Activated T-cell treated with anti-CD3 and anti-CD28 coated beads, Interleukin-2, amount 50 U/mL, for 48 hours (primary cell): ENCODE results near the gene FOXO6.

Experiments used
- DNase-seq, 2 experiments: peaks; one replicate each; pipeline ENCODE4 v3.0.0-alpha.2; 2020

FOXO6 gene

DNA sequence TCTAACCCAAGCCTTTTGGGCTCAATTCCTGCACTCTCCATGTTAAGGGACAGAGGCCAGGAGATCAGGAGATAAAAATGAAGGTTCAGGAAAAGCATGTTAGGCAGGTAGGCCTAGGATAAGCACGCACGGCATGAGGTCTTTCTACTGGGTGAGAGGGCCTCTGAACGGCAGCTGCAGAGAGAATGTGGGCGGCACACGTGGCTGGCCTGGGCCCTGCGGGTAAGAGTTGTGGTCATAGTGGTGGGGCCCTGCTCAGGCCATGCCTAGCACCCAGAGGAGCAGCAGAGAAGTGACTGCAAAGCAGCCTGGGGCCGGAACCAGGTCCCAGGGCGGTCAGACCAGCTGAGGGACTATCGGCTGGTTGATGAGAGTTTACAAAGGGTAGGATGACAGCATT lies 7.5 kb upstream of the FOXO6 start:
- peak in 1 of 2 experiments; percentile 10 for DNase-seq

DNA sequence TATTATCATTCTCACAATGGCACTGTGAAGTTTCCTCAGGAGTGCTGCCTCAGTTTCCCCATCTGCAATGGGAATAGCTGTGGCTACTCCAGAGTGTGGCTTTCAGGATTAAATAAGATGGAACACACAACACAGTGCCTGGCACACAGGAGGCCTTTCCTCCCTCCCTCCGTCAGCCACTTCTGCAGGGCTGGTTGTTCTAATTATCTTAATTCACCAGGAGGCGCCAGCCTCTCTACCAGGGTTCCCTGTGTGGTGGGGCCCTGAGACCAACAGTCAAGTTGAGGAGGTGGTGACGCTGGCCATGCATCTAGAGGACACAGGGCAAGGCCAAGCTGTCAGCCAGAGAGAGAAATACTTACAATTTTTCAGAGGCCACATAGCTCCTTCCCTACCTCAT lies 6.3 kb upstream of the FOXO6 start:
- DNase-seq: peak in 1 of 2 experiments; percentile 15

DNA sequence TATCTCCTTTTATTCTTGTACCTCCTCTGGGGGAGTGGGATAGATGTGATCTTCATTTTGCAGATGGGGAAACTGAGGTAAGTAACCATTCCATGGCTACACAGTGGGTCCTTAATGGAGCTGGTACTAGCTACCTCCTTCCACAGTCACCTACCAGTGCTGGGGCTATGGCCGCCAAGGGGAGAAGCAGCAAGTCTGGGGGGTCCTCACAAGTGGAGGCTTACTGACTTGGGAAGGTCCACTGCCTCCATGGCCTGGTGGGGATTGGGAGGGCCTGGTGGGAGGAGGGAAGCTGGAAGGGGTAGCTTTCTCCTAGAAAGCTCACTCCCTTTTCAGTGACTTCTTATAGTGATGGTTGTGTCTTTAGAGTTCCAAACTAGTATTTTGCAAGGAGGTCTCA lies 5.9 kb upstream of the FOXO6 start:
- no peak for DNase-seq

DNA sequence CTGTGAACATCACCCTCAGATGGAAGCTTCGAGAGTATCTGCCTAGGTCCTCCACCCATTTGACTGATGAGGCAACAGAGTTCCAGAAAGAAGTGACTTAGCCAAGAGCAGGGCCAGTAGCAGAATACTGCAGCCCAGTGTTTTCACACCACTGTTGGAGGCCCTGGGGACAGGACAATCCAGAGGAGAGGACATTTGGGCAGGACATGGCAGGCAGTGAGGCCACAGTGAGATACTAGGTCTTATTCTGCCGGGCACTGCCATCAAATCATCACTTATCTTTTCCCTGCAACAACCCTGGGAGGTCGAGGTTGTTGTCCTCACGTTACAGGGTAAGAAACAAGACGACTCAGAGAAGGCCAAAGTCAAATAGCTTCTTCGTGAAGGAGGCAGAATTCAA lies 5.5 kb upstream of the FOXO6 start:
- DNase-seq: peak in 1 of 2 experiments; percentile 12

DNA sequence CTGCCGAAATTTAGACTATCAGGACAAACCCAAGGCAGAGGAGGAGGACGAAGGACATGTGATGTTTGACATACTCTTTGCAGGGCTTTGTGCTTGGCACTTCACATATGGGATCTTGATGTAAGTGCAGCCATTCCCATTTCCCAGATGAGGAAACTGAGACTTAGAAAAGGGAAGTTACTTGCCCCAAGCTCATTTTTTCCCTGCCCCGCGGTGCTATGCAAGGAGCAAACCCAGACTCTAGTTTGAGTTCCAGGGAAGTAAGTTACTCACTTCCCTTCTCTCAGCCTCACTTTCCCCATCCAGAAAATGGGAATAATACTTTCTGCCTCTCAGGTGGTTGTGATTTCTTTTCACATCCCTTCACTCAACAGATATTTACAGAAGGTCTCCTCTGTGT lies 4.5 kb upstream of the FOXO6 start:
- no peak for DNase-seq

DNA sequence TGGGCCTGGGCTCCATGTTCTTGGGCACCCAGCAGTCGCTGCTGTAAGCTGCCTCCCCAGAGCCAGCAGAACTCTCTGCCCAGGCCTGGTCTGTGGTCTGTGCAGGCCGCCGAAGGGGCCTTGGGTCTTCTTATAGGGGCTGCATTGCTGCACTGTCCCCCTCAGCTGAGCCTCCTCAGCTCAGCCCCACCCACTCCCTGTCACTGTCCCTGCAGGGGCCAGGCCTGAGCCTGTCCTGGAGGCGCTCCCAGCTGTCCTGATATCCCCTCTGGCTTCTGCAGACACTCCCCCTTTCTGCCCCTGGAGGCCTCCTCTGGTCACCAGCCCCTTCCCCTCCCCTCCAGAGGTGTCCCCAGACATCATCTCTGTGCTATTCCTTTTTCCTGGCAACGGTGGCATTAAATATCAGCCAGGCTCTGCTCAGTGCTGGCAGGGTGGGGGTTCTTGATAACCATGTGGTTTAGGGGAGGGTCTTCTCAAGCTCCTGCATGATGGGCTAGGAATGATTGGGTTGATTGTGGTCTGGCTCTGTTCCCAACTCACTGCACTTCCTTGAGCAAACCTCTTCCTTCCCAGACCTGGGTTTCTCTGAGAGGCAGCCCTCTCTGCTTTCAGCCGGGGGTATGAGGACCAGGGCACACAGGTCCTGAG lies 3.7 kb upstream of the FOXO6 start:
- peak in 1 of 2 experiments; percentile 9 for DNase-seq

DNA sequence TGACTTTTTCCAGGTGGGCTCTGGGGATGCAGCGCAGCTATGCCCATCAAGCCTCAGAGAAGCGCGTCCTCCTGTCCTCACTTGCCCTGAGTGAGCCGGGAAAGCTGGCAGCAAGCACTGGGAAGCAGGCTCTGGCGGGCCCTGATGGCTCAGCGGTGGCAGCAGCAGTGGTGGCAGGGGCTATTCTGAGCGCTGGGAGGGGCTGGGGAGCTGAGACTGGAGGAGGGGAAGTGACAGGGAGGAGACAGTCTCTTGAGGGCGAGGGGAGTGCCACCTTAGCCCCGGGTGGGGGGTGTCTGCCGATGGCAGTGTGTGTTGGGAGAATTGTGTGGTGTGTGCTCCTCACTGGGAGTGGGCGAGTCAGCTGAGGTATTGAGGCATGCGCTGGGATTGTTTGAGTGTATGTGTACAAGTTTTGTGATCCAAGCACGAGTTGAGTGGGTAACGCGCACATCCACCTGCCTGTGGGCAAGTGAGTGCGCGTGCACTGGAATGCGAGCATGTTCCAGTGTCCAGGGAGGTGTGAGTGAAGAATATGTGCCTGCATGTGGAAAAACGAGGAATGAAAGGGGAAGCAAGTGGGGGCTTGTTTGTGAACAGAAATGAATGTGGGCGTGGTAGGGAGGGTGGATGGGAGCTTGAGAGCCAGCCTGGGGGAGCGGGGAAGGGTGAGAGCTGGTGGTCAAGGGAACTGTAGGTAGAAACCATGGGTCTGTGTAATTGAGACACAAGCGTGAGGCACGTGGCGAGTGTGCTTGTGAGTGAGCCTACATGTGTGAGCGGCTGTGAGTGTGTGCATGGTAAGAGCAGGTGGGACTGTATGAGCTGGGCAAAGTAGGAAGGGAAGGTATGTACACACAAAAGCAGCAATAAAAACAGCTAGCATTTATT lies 2.9 kb upstream of the FOXO6 start:
- peak; percentile 12 to 16 for DNase-seq

DNA sequence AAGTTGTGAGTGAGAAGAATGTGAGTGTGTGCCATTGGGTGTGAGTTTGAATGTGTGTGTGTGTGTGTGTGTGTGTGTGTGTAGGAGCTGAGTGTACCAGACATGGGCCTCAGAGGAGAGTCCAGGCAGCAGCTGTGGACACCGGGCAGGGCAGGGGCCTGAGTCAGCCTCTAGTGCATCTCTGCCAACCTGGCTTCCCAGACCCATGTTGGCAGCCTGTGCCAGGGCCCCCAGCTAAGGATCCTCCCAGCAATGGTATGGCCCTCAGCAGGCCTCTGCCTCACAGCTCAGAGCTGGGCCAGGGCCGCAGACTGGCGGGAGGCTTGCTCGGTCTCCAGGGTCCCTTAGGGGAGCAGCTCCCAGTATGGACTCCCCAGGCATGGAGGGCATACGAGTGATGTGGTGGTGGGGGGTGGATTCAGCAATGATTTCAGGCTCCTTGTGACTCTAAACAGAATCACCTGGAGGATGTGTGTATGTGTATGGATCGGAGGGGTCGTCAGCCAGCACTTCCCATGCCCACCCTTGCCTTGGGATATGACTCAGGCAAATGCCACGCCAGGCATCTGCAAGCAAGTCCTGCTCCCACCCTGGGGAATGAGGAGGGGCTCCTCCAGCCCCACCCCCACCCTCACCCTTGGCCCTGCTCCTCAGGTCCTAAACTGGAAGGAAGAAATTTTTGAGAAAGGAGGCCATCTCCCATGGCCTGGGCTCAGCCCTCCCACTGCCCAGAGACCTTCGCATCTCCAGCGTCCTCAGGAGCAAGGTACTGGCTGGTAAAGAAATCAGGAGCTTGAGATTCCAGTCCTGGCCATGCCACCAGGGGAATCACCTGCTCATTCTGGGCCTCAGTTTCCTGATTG lies 1.8 kb upstream of the FOXO6 start:
- DNase-seq: peak; percentile 7 to 9

DNA sequence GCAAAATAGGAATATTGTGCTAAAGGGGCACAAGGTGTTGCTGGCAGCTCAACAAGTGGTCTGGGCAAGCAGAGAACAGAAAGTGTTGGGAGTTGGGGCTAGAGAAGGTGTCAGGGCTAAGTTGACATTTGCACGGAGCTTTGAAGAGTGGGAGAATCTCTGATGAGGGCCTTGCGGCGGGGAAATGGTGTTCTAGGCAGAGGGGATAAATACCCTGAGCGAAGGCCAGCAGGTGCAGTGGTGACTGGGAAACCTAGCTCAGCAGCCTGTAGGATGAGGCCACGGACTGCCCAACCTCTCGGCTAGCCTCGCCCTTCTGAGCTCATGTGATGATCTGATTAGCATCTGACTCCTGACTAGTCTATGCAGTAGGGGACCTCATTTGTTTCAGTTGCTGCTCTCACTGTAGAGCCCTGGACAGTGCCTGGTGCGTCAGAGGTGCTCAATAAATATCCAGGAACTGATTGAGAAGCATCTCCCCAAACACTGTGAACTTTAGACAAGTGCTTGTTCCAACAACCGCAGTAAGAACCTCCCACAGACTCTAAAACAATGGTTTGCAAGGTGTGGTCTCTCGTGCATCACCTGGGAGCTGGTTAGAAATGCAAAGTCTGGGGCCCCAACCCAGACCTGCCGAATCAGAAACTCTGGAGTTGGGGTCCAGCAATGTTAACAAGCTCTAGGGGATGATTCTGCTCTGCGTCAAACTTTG lies 1.0 kb upstream of the FOXO6 start:
- no peak for DNase-seq

DNA sequence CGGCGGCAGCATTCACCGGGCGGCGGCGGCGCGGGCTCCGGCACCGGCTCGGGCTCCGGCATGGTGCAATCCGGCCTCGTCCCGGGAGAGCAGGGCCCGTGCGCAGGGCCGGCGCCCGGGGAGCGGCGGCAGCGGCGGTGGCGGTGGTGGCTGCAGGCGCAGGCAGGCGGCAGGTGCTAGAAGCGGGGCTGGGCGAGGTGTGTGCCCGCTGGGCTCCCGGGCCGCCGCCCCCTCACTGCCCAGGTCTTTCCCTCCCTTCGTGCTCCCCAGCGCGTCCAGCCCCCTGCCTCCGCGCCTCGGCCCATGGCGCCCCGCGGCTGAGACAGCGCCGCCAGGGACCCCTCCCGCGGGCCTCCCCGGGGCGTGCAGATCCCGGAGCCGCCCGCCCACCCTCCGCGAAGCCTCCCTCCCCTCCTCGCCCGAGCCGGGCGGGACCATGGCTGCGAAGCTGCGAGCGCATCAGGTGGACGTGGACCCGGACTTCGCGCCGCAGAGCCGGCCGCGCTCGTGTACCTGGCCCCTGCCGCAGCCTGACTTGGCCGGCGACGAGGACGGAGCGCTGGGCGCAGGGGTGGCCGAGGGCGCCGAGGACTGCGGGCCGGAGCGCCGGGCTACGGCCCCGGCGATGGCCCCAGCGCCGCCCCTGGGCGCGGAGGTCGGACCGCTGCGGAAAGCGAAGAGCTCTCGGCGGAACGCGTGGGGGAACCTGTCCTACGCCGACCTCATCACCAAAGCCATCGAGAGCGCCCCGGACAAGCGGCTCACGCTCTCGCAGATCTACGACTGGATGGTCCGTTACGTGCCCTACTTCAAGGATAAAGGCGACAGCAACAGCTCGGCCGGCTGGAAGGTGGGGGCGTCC lies 492 bp downstream of the FOXO6 start:
- peak in 1 of 2 experiments; percentile 37 for DNase-seq

DNA sequence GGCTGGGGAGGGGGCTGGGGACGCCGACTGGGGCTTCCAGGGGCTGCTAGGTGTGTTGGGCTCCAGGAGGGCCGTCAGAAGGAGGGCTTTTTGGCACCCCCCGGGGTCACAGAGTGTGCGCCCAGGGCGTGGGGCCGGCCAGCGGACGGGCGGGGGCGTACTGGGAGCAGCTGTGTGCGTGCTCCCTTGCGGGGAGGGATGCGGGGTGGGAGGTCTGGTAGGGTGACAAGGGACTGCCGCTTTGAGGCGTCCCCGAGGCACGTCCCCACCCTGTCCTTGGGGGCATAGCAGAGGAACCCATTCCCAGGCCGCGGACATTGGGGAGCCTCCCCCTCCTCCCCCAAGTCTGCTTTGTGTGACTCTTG lies 1.1 kb downstream of the FOXO6 start:
- peak in 1 of 2 experiments; percentile 27 for DNase-seq

DNA sequence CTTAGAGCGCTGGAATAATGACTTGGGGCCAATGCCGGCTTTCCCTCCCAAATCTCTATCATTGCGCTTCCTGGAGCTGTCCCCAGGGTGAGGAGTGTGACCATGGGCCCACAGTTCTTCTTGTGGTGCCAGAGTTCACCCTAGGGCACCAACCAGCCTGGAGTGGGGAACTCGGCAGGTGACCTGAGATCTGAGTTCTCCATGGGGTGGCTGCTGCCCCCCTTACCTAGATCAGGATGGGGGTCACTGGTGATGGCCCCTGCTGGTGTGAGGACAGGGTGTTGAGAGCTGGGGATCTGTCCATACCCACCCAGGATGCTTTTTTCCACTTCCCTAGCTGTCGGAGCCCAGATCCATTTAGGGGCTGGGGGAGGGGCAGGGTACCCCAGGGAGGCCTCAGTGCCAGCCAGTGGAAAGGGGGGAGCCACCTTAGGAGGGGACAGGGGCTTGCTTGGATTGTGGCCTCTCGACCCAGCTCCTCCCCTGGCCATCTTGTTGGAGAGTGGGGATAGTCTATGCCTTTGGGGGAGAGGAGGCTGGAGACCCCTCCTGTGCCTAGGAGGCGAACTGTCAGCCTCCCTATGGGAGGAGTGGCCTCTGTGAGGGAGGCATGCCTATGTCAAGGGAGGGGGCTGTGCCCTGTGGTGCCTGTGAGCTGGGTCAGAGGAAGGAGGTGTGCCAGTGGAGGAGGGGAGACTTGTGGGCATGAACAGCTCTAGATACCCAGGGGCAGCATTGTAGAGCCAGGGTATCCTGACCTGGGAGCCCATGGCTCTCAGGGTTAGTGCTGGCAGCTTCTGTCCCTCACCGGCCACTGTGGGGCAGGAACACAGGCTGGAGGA lies 1.7 kb downstream of the FOXO6 start:
- DNase-seq: no peak

DNA sequence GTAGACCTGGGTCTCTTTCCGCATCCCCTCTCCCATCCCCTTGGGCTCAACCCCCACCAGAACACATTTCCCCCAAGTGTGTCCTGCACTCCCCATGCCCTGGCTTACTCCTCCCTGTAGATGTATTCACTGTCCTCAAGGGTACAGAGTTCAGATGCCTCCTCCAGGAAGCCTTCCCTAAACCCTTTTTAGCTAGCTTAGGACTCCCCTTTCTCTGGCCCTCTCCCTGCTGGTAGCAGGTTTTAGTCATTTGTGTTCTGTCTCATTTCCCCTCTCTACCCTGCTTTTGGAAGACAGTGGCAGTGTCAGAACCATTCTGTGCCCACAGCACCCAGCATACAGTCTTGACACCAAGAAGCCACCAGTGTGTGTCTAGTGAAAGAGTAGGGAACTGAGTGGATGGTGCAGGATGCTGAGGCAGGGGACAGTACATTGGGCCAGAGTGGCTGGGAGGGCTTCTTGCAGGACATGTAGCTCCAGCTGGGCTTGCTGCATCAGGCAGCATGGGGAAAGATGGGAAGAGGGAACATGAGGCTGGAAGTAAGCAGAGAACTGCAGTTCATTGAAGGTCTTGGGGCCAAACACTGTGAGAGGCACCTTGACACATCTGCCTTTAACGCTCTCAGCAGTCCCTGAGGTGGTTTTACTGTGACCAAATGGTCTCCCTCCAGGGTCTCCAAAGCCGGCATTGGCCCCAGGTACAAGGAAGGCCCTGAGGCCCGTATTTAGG lies 2.5 kb downstream of the FOXO6 start:
- no peak for DNase-seq

DNA sequence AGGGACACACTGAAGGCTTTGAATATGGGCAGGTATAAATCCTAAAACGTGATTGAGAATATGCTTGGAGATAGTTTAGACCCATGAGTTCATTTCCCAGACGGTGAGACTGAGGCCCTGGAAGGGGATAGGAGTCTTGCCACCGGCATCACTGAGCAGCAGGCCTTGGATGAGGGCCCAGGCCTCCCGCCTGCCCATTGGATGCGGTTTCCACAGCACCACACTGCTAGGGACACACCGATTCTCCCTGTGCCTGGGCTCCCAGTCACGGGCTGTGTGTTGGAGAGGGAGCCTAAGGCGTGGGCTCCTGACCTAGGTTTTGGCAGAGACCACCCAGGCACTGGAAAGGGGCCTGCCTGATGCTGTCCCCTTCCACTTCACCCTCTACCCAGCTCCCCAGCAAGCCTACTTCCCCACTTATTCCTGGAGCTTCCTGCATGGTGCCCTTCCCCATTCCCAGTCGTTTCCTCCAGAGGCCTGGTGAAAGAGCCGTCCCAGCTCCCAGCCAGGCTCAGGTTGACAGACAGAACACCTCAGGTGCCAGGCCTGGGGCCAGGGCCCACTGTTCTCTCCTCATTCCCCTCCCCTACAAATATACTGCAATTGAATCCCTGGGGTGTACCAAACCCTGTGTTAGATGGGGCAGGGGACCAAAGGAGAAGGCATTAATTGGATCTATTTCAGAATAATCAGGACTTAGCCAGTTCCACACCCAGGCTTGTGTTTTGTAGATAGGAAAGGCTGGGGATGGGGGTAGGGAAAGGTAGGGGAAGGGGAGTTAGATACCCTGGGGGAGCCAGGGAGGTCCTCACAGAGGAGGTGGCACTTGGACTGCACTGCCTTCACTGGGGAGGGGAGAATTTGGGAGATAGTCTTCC lies 3.4 kb downstream of the FOXO6 start:
- no peak for DNase-seq

DNA sequence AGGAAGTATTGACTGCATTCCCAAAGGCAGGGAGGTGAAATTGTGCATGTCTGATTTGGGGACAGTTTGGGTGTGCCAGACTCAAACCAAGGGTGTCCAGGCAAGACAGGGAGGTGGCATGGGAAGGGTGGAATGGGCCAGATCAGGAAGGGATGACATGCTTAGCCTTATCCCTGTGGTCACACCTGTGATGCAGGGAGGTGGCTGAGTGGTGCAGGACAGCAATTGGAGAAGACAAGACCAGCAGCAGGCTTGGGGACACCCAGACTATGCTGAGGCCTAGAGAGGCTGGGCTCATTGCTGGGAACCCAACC lies 4.0 kb downstream of the FOXO6 start:
- DNase-seq: peak in 1 of 2 experiments; percentile 26

DNA sequence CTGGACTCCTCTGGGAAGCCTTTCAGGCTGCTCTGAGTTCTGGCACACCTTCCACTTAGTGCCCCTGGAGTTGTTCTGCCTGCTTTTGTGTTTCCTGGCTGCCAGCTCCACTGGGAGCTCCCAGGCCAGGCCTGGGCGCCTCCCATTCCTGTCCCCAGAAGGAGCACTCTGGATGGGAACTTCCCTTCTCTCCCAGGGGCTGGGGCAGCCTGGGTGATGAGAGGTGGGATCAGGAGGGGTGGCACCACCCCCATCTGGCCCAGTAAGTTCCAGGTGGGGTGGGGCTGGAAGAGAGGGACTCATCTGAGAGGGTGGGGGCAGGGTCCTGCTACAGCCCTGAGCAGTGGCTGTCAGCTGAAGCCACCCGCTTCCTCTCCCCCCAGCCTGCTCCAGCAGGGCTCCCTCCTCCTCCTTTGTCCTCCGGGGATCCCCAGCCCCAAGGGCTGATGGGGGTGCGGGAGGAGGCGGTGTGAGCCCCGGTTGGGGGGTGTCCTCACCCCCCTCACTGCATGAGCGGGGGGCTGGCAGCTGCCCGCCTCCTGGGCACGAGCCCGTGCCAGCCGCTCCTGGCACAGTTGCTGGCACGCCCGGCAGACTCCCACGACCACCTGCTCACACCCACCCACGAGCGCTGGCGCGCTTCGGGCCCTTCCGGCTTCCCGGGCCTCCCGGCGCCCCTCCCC lies 4.7 kb downstream of the FOXO6 start:
- peak in 1 of 2 experiments; percentile 24 for DNase-seq

DNA sequence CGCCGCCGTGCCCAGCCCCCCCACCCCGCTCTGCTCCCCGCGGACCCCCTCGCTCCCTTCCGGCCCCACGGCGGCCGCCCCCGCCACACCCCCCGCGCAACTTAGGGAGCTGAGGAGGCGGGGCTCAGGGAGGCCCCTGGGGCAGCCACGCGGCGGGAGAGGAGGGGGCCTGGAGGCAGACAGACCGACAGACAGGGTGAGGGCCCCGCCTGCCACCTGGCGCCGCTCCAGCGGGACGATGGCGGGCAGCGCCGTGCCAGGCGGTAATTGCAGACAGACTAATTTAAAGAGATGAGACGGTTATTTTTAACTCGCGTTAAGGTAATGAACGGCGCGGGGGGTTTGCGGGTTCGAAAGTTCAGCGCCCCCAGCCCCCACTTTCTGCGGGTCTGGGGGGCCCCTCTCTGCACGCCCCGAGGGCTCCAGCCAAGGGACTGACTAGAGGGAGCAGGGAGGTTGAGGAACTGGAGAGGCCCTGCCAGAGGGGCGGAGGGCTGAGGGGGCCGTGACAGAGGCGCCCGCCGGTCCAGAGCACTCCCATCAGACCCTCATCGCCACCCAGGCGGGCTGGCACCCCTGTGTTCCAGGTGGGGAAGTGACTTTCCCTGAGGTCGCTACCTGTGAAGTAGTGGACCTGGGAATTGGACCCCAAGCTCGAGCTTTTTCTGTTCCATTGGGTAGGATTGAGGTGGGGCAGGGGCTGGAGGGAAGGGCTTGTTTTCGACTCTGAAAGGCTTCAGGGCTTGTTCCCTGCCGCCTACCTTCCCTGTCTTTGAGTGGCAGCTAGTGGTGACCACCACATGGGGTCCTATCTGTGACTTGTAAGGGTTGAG lies 5.4 kb downstream of the FOXO6 start:
- peak in 1 of 2 experiments; percentile 33 for DNase-seq

DNA sequence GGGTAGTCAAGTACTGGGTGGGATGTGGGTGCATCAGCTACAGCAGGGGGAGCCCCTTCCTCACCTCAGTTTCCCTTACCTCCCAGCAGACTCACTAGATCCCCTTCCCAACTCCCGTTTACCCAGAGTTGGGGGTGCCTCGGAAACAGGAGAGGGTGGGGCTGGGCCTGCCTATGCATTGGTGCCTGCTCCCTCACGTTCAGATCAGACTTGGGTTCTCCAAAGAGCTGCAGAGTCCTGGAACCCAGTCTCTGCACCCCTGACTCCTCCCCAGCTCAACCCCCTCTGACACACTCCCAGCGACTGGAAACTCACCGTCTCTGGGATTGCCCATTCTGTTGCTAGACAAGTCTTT lies 6.0 kb downstream of the FOXO6 start:
- DNase-seq: no peak
